Neural cell (in vitro differentiated cells): ENCODE measurements around the gene ASPM. TPM values are rescaled to one million over a fixed set of nuclear protein-coding genes. Genes with fewer than 3 reads are reported as not detected.

ENCODE experiments used
- H2AFZ ChIP-seq: fragments of 200-600, 300-800 bp; sonication (generic), shearing (Covaris generic); 2 replicates; pipeline ENCODE4 v1.6.0; 2014; ENCODE audit warnings: low read depth, mild to moderate bottlenecking, antibody characterized with exemption, low read length, moderate library complexity
- H3F3A ChIP-seq: fragments of 200-600 bp; shearing (Covaris generic); 2 replicates; pipeline ENCODE4 v1.6.1; 2016; ENCODE audit warnings: mild to moderate bottlenecking, moderate library complexity, mixed read lengths, antibody characterized with exemption, low read length; ENCODE audit not compliant: insufficient read depth, poor library complexity, severe bottlenecking
- H3K27ac ChIP-seq: fragments of 200-600, 300-800 bp; sonication (generic), shearing (Covaris generic); 2 replicates; pipeline ENCODE4 v1.5.1; 2014; ENCODE audit warnings: mild to moderate bottlenecking, low read length, moderate library complexity
- H3K27me3 ChIP-seq: fragments of 300-800, 200-600 bp; sonication (generic), shearing (Covaris generic); 2 replicates; pipeline ENCODE4 v1.6.0; 2014; ENCODE audit warnings: mild to moderate bottlenecking, low read depth, low read length, moderate library complexity; ENCODE audit not compliant: insufficient read depth
- H3K36me3 ChIP-seq: fragments of 300-800, 200-600 bp; sonication (generic), shearing (Covaris generic); 2 replicates; pipeline ENCODE4 v1.5.1; 2014; ENCODE audit warnings: mild to moderate bottlenecking, antibody characterized with exemption, low read length, moderate library complexity; ENCODE audit not compliant: insufficient read depth
- H3K4me2 ChIP-seq: fragments of 300-800, 200-600 bp; sonication (generic), shearing (Covaris generic); 2 replicates; pipeline ENCODE4 v1.6.0; 2014; ENCODE audit warnings: mild to moderate bottlenecking, low read length
- H3K4me3 ChIP-seq: fragments of 300-800, 200-600 bp; sonication (generic), shearing (Covaris generic); 2 replicates; pipeline ENCODE4 v1.5.1; 2014; ENCODE audit warnings: mild to moderate bottlenecking, low read length, moderate library complexity
- H3K79me2 ChIP-seq: fragments of 200-600 bp; shearing (Covaris generic); replicated peaks from 2 replicates; pipeline ENCODE4 v1.6.0; 2014; ENCODE audit warnings: mild to moderate bottlenecking, low read length, moderate library complexity; ENCODE audit not compliant: insufficient read depth
- H3K9ac ChIP-seq: fragments of 300-800, 200-600 bp; sonication (generic), shearing (Covaris generic); 2 replicates; pipeline ENCODE4 v1.6.1; 2016; ENCODE audit warnings: mild to moderate bottlenecking, low read length, mixed read lengths
- H3K9me2 ChIP-seq: fragments of 200-600 bp; shearing (Covaris generic); 2 replicates; pipeline ENCODE4 v1.6.1; 2016; ENCODE audit warnings: mild to moderate bottlenecking, low read length, mixed read lengths; ENCODE audit not compliant: insufficient read depth
- H3K9me3 ChIP-seq: fragments of 200-600, 300-800 bp; sonication (generic), shearing (Covaris generic); 2 replicates; pipeline ENCODE4 v1.6.1; 2016; ENCODE audit warnings: mild to moderate bottlenecking, mixed run types, low read length, moderate library complexity, mixed read lengths
- H4K20me1 ChIP-seq: fragments of 200-600 bp; shearing (Covaris generic); 2 replicates; pipeline ENCODE4 v1.6.1; 2016; ENCODE audit warnings: mild to moderate bottlenecking, mixed run types; ENCODE audit not compliant: insufficient read depth
- CTCF ChIP-seq: fragments of 450-650 bp; IDR thresholded peaks from 2 replicates; pipeline ENCODE4 v1.5.1; 2014; ENCODE audit warnings: antibody characterized with exemption, mild to moderate bottlenecking, moderate library complexity; ENCODE audit not compliant: poor library complexity, severe bottlenecking
- EP300 ChIP-seq: fragments of 450-650 bp; conservative IDR thresholded peaks from 2 replicates; pipeline ENCODE4 v1.6.1; 2014; ENCODE audit warnings: antibody characterized with exemption, mild to moderate bottlenecking, moderate library complexity; ENCODE audit not compliant: poor library complexity, severe bottlenecking
- EZH2 ChIP-seq: fragments of 200-600, 300-800 bp; shearing (Covaris generic), sonication (generic); IDR thresholded peaks from 2 replicates; pipeline ENCODE4 v1.6.1; 2014; ENCODE audit warnings: antibody characterized with exemption, low read length, borderline replicate concordance, mild to moderate bottlenecking; ENCODE audit not compliant: insufficient read depth, poor library complexity, severe bottlenecking
- MXI1 ChIP-seq: fragments of 450-650 bp; conservative IDR thresholded peaks from 2 replicates; pipeline ENCODE4 v1.6.1; 2014; ENCODE audit warnings: antibody characterized with exemption, mild to moderate bottlenecking; ENCODE audit not compliant: poor library complexity, severe bottlenecking
- POLR2AphosphoS5 ChIP-seq: IDR thresholded peaks from 2 replicates; pipeline ENCODE4 v1.6.1; 2012
- RAD21 ChIP-seq: fragments of 450-650 bp; conservative IDR thresholded peaks from 2 replicates; pipeline ENCODE4 v1.6.1; 2014; ENCODE audit warnings: antibody characterized with exemption, mild to moderate bottlenecking, moderate library complexity
- REST ChIP-seq: IDR thresholded peaks from 2 replicates; pipeline ENCODE4 v1.6.1; 2012; ENCODE audit warnings: borderline replicate concordance
- SMC3 ChIP-seq: fragments of 450-650 bp; conservative IDR thresholded peaks from 2 replicates; pipeline ENCODE4 v1.6.1; 2014; ENCODE audit warnings: antibody characterized with exemption, mild to moderate bottlenecking, moderate library complexity; ENCODE audit not compliant: poor library complexity
- TAF1 ChIP-seq: IDR thresholded peaks from 2 replicates; pipeline ENCODE4 v1.6.1; 2012; ENCODE audit warnings: low read depth
- polyA plus RNA-seq: library from polyadenylated mRNA; depleted of rRNA; stranded (reverse); fragments of >200 nt; gene quantifications from 2 replicates; pipeline ENCODE4 v1.2.3, GENCODE V29; 2014

ASPM gene
- polyA plus RNA-seq, 1 donor from 2014 or later = 0.87 TPM

- Histone ChIP-seq H3K79me2 (no peaks in the 10 kb centered on the region), H3K4me3 (no peak overlapping the region), H3K9me2 (no peaks in the 10 kb centered on the region), H2AFZ (no peak overlapping the region), H3K27me3 (no peaks in the 10 kb centered on the region), H3K36me3 (no peaks in the 10 kb centered on the region), H3K9ac (no peak overlapping the region), H3K4me2 (no peak overlapping the region), H3K27ac (no peak overlapping the region), H3F3A (no peaks in the 10 kb centered on the region), H3K9me3 (no peaks in the 10 kb centered on the region), H4K20me1 (no peaks in the 10 kb centered on the region)
- no peak for TF ChIP-seq MXI1
- no peak for TF ChIP-seq CTCF
Observed at GRCh38 chr1:197042676-197043341, 103.7 kb downstream of the ASPM start.

GRCh38 chr1:197041486-197042353, 104.7 kb downstream of the ASPM start:
- Histone ChIP-seq H3K9me2 (no peaks in the 10 kb centered on the region), H3K27me3 (no peaks in the 10 kb centered on the region), H3K79me2 (no peaks in the 10 kb centered on the region), H3K4me2 (no peak overlapping the region), H3K4me3 (no peak overlapping the region), H3F3A (no peaks in the 10 kb centered on the region), H3K36me3 (no peaks in the 10 kb centered on the region), H4K20me1 (no peaks in the 10 kb centered on the region), H3K27ac (no peak overlapping the region), H2AFZ (no peak overlapping the region), H3K9me3 (no peaks in the 10 kb centered on the region), H3K9ac (no peak overlapping the region)
- no peak for TF ChIP-seq CTCF

- TF ChIP-seq CTCF = no peak
- no peak for TF ChIP-seq MXI1
- TF ChIP-seq EP300 = no peak
- no peak for TF ChIP-seq REST
- no peak for TF ChIP-seq EZH2
- TF ChIP-seq RAD21 = no peak
- no peak for TF ChIP-seq TAF1
- TF ChIP-seq POLR2AphosphoS5 = no peak
- TF ChIP-seq SMC3 = no peak
- Histone ChIP-seq H3K9me2 (no peaks in the 10 kb centered on the region), H3K36me3 (no peaks in the 10 kb centered on the region), H3K9me3 (no peaks in the 10 kb centered on the region), H2AFZ (no peak overlapping the region), H4K20me1 (no peaks in the 10 kb centered on the region), H3K4me2 (no peak overlapping the region), H3K9ac (no peak overlapping the region), H3K27me3 (no peaks in the 10 kb centered on the region), H3K79me2 (no peaks in the 10 kb centered on the region), H3K4me3 (no peak overlapping the region), H3K27ac (no peak overlapping the region), H3F3A (no peaks in the 10 kb centered on the region)
Observed at GRCh38 chr1:197036861-197037260, 109.6 kb downstream of the ASPM start.
